Nasal cavity respiratory epithelium epithelial cell of viscerocranial mucosa (primary cell): ENCODE results near the gene TUBA1A. TPM values are rescaled to one million over a fixed set of nuclear protein-coding genes. Genes with fewer than 3 reads are reported as not detected.

Experiments
- total RNA-seq: library from RNA; depleted of rRNA; stranded (reverse); fragments of >200 nt; gene quantifications from 2 replicates; pipeline ENCODE4 v1.2.3, GENCODE V29; 2014

TUBA1A gene
- 2.7 and 16.7 TPM in 2 replicates for total RNA-seq

DNA sequence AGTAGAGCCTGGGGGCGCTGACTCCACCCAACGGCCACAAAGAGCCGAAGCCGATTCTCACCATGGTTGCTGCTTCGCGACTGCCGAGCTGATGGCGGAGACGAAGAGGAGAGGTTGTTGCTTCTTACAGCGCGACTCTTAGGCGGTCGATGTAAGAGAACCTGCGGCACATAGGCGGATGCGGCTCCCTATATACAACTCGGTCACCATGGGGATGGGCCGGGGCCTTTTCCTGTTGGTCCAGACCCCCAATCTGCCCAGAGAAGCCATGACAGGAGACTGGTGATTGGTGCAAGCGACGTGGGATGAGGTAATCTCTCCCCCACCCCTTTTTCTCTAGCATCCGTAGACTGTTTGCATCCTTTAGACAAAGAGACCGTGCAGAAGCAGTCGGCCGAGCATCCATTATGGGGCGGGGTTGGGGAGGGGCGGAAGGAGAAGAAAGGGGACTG lies at the start of gene TUBA1A:
Gene TUBA1A (minus strand): TSS at position 165 of the 452 bp plus-strand sequence. CDS start 101 bp downstream, at position 64.

Other genes starting within 250 kb of the TUBA1A start
- gene ARF3, start 231.6 kb downstream of the TUBA1A start, total RNA-seq = 30.8 and 46.3 TPM in 2 replicates
- 0.07 TPM in 1 of 2 replicates, not detected in the other for gene WNT10B, start 217.3 kb downstream of the TUBA1A start, total RNA-seq
- not detected in 2 replicates for gene WNT1, start 210.8 kb downstream of the TUBA1A start, total RNA-seq
- gene DDN, start 189.7 kb downstream of the TUBA1A start, total RNA-seq = 0.28 and 0.68 TPM in 2 replicates
- gene PRKAG1, start 170.3 kb downstream of the TUBA1A start, total RNA-seq = 50.8 and 62.2 TPM in 2 replicates
- 24.9 and 107 TPM in 2 replicates for gene KMT2D, start 128.3 kb downstream of the TUBA1A start, total RNA-seq
- gene RHEBL1, start 119.1 kb downstream of the TUBA1A start, total RNA-seq = 0.36 and 1.0 TPM in 2 replicates
- gene DHH, start 94.3 kb downstream of the TUBA1A start, total RNA-seq = under 0.01 TPM in 1 of 2 replicates, not detected in the other
- gene LMBR1L, start 78.2 kb downstream of the TUBA1A start, total RNA-seq = 27.7 and 31.8 TPM in 2 replicates
- gene TUBA1B, start 57.7 kb downstream of the TUBA1A start, total RNA-seq = 114 and 181 TPM in 2 replicates
- gene TUBA1C, start 76.0 kb upstream of the TUBA1A start, total RNA-seq = 208 and 261 TPM in 2 replicates
- 0.07 and 0.34 TPM in 2 replicates for gene PRPH, start 106.1 kb upstream of the TUBA1A start, total RNA-seq
- 0.07 and 3.1 TPM in 2 replicates for gene TROAP, start 134.2 kb upstream of the TUBA1A start, total RNA-seq
- gene C1QL4, start 148.1 kb upstream of the TUBA1A start, total RNA-seq = under 0.01 TPM in 1 of 2 replicates, not detected in the other
- gene DNAJC22, start 157.8 kb upstream of the TUBA1A start, total RNA-seq = under 0.01 TPM in 1 of 2 replicates, not detected in the other
- 29.0 and 35.2 TPM in 2 replicates for gene SPATS2, start 178.4 kb upstream of the TUBA1A start, total RNA-seq